Stomach (tissue), 9 donors: Measurements from ENCODE around the gene LNX1. TPM values are rescaled to one million over a fixed set of nuclear protein-coding genes. Genes with fewer than 3 reads are reported as not detected.

Experiments used
- DNase-seq, 2 donors: peaks; one replicate each; pipeline versions ENCODE4 v3.0.0 to v3.0.0-alpha.2; 2013 to 2019
- H3K27ac ChIP-seq, 5 donors: fragments of 200-600 bp in 4 of 5; sonication (generic) in 4 of 5; one replicate each; pipeline ENCODE4 v1.5.1; 2013 to 2019; ENCODE audit warnings: mild to moderate bottlenecking in 1 of 5, moderate library complexity in 1 of 5
- H3K27me3 ChIP-seq, 3 donors: fragments of 200-600 bp; sonication (generic); one replicate each; pipeline ENCODE4 v1.5.1; 2017 to 2019; ENCODE audit warnings: mixed run types in 1 of 3
- H3K36me3 ChIP-seq, 4 donors: fragments of 200-600 bp; sonication (generic); 1 replicate in 3 of 4; 2 replicates in 1 of 4; pipeline ENCODE4 v1.5.1; 2016 to 2019
- H3K4me1 ChIP-seq, 4 donors: fragments of 200-600 bp; sonication (generic); one replicate each; pipeline ENCODE4 v1.5.1; 2016 to 2019
- H3K4me3 ChIP-seq, 4 donors: fragments of 200-600 bp; sonication (generic) in 3 of 4; one replicate each; pipeline ENCODE4 v1.5.1; 2016 to 2019; ENCODE audit warnings: mild to moderate bottlenecking in 1 of 4
- H3K9me3 ChIP-seq, 4 donors: fragments of 200-600 bp; sonication (generic); one replicate each; pipeline ENCODE4 v1.5.1; 2016 to 2019
- CTCF ChIP-seq, 7 experiments: fragments of 450-650 bp in 4 of 7; fragments of 200-600 bp in 3 of 7; sonication (generic) in 3 of 7; IDR thresholded peaks; one replicate each; pipeline ENCODE4 v1.5.1; 2016 to 2019; ENCODE audit warnings: antibody characterized with exemption in 7 of 7, control low read depth in 2 of 7, mild to moderate bottlenecking in 1 of 7
- EP300 ChIP-seq: sonication (generic); formaldehyde crosslinking; IDR thresholded peaks from one replicate; pipeline ENCODE4 v1.6.1; 2017; ENCODE audit warnings: antibody characterized with exemption
- POLR2A ChIP-seq, 4 donors: fragments of 450-650 bp; IDR thresholded peaks; one replicate each; pipeline ENCODE4 v1.6.1; 2016; ENCODE audit warnings: antibody characterized with exemption in 4 of 4, control low read depth in 2 of 4, mild to moderate bottlenecking in 1 of 4, moderate library complexity in 1 of 4
- POLR2AphosphoS5 ChIP-seq, 3 donors: sonication (generic); formaldehyde crosslinking; IDR thresholded peaks; one replicate each; pipeline ENCODE4 v1.6.1; 2016; ENCODE audit warnings: antibody characterized with exemption in 3 of 3
- WGBS, 5 donors: extraction: QIAGEN DNeasy Blood & Tissue Kit in 3 of 5; methylation state at CpG; one replicate each; pipeline versions ENCODE4 v1.1.5 to v1.1.7; 2013 to 2018; 5-methylcytosine and 5-hydroxymethylcytosine counted together
- intact Hi-C: fragments of 100-400 bp; cut with DNase I; formaldehyde crosslinking; loops from one replicate; pipeline ENCODE4 v1.15.1; 2023; ENCODE audit warnings: low total_unique reads
- polyA plus RNA-seq, 3 donors: library from polyadenylated mRNA; stranded (reverse); fragments of 200-250 nt; gene quantifications; one replicate each; pipeline ENCODE4 v1.2.3, GENCODE V29; 2013
- total RNA-seq, 5 donors: library from RNA; depleted of rRNA; stranded (reverse); fragments of >200 nt; gene quantifications; one replicate each; pipeline versions ENCODE4 v1.1.0 to v1.2.3, GENCODE V29; 2014 to 2016
- donor health status: healthy with polysubstance abuse.
- donor health status: Bipolar disorder and iron deficiency.
- donor health status: healthy.

The LNX1 gene
- total and polyA plus RNA-seq, 8 donors: 5.4 to 30.9 (median 11.6) TPM

- peak in 1 of 2 donors; percentile 18 for DNase-seq
- no peaks in the 10 kb centered on the region for H3K36me3 ChIP-seq
- H3K9me3 ChIP-seq: peaks cover 0 to 4% (median 2%) of the 10 kb centered on the region in 4 donors
- H3K27ac ChIP-seq: no peak overlapping the region
- H3K27me3 ChIP-seq: no peaks in the 10 kb centered on the region
- intact Hi-C loops: no loop called here
- TF ChIP-seq EP300 (no peak), POLR2A (IDR thresholded peaks at IDR 0.05) (no peak), CTCF (IDR thresholded peaks at IDR 0.05) (no peak), POLR2AphosphoS5 (IDR thresholded peaks at IDR 0.05) (no peak)
- no peaks in the 10 kb centered on the region for H3K4me1 ChIP-seq
- no peak overlapping the region for H3K4me3 ChIP-seq
These were observed 25.9 kb upstream of the LNX1 start for GRCh38 chr4:53617101-53617680.

GRCh38 chr4:53616219-53616618 lies 24.9 kb upstream of the LNX1 start:
- H3K36me3 ChIP-seq: no peaks in the 10 kb centered on the region
- H3K4me3 ChIP-seq: no peak overlapping the region
- no peak overlapping the region for H3K27ac ChIP-seq
- no peak for TF ChIP-seq POLR2A (IDR thresholded peaks at IDR 0.05)
- TF ChIP-seq CTCF (IDR thresholded peaks at IDR 0.05): no peak
- TF ChIP-seq EP300: no peak
- no peak for TF ChIP-seq POLR2AphosphoS5 (IDR thresholded peaks at IDR 0.05)
- H3K27me3 ChIP-seq: no peaks in the 10 kb centered on the region
- H3K9me3 ChIP-seq: peaks cover 0 to 4% (median 2%) of the 10 kb centered on the region in 4 donors
- WGBS, 5 donors: 88 to 93% (median 90%) methylated on average over 2 of the region's 2 CpGs
- peak in 1 of 2 donors; percentile 17 for DNase-seq
- no peaks in the 10 kb centered on the region for H3K4me1 ChIP-seq
- intact Hi-C loops: no loop called here

GRCh38 chr4:53614591-53614990 lies 23.3 kb upstream of the LNX1 start:
- peak in 2 of 7 experiments; percentile 17 to 38 for TF ChIP-seq CTCF (IDR thresholded peaks at IDR 0.05)
- no peak for TF ChIP-seq POLR2AphosphoS5 (IDR thresholded peaks at IDR 0.05)
- H3K4me1 ChIP-seq: no peaks in the 10 kb centered on the region
- H3K9me3 ChIP-seq: peaks cover 0 to 4% (median 2%) of the 10 kb centered on the region in 4 donors
- no peaks in the 10 kb centered on the region for H3K36me3 ChIP-seq
- H3K27me3 ChIP-seq: no peaks in the 10 kb centered on the region
- intact Hi-C loops: no loop called here
- no peak overlapping the region for H3K27ac ChIP-seq
- 75 to 87% (median 84%) methylated on average over 3 of the region's 3 CpGs for WGBS, 5 donors
- no peak overlapping the region for H3K4me3 ChIP-seq
- DNase-seq: peak in 1 of 2 donors; percentile 38

GRCh38 chr4:53613428-53613827 lies 22.1 kb upstream of the LNX1 start:
- H3K4me3 ChIP-seq: no peak overlapping the region
- H3K4me1 ChIP-seq: no peaks in the 10 kb centered on the region
- peaks cover 0 to 4% (median 2%) of the 10 kb centered on the region in 4 donors for H3K9me3 ChIP-seq
- H3K36me3 ChIP-seq: no peaks in the 10 kb centered on the region
- DNase-seq: no peak
- WGBS, 5 donors: 97 to 99% (median 98%) methylated on average over 3 of the region's 3 CpGs
- no peaks in the 10 kb centered on the region for H3K27me3 ChIP-seq
- TF ChIP-seq EP300 (no peak), CTCF (IDR thresholded peaks at IDR 0.05) (no peak)
- intact Hi-C loops: no loop called here
- no peak overlapping the region for H3K27ac ChIP-seq
